ENCODE results near the gene HLA-DPA1.
"Not testable (repeated sequence)": the region's sequence is repeated elsewhere in the genome, so short reads cannot be mapped to it uniquely, and the experiment has no call there.

HLA-DPA1 gene

DNA sequence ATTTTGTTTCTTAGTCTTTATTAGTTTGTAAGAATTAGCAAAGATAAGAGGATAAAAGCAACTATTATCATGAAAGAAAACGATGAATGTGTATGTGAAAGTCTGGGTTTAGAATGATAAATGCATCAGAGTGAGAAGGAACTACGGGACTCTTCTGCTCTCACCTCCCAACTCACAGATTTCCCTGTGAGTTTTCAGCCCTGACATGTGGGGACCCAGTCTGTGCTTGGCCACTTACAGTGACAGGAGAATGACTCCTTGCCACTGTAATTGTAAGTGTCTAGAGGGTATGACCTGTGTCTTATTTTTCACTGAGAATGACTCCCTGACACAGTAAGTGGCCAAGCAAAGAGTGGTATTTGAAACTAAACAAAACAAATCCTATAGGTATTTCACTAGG, 2.5 kb downstream of the HLA-DPA1 start:
- no peak overlapping the region for H3K18ac ChIP-seq (ENCODE audit: low read length)
- H3K27ac ChIP-seq (ENCODE audit: low read depth, low read length): no peak overlapping the region
- no peaks in the 10 kb centered on the region for H3K79me2 ChIP-seq (ENCODE audit: control insufficient read depth, insufficient read depth, low read length)
- DNase-seq: no peak
- H3K4me3 ChIP-seq (ENCODE audit: low read length): no peak overlapping the region
- no peak overlapping the region for H2BK120ac ChIP-seq (ENCODE audit: low read depth, low read length)
- H3K4me1 ChIP-seq (ENCODE audit: control insufficient read depth, low read depth, low read length): no peaks in the 10 kb centered on the region
- H3K4ac ChIP-seq (ENCODE audit: low read depth, low read length): no peak overlapping the region
- no peak overlapping the region for H3K23ac ChIP-seq (ENCODE audit: low read length)
- no peaks in the 10 kb centered on the region for H3K27me3 ChIP-seq (ENCODE audit: insufficient read depth, low read length, poor library complexity)
- H3K36me3 ChIP-seq (ENCODE audit: control insufficient read depth, insufficient read depth, low read length): no peaks in the 10 kb centered on the region
- H3K9ac ChIP-seq (ENCODE audit: low read length): no peak overlapping the region
- H4K5ac ChIP-seq (ENCODE audit: low read length): no peak overlapping the region
- no peak overlapping the region for H2BK15ac ChIP-seq (replicated peaks; ENCODE audit: low read depth)
- H3K79me1 ChIP-seq (ENCODE audit: low read length): no peaks in the 10 kb centered on the region
- H4K8ac ChIP-seq (ENCODE audit: low read depth, low read length): no peak overlapping the region
- H3K4me2 ChIP-seq (ENCODE audit: low read length): no peak overlapping the region
- no CpG with 5 or more reads among the region's 2 CpGs for WGBS (ENCODE audit: extremely low coverage, insufficient coverage, low lambda C conversion rate)
- no peak overlapping the region for H3K56ac ChIP-seq (ENCODE audit: low read length)
- no peak overlapping the region for H2BK5ac ChIP-seq (ENCODE audit: low read length)
- no peak overlapping the region for H2AK5ac ChIP-seq (ENCODE audit: low read length)

DNA sequence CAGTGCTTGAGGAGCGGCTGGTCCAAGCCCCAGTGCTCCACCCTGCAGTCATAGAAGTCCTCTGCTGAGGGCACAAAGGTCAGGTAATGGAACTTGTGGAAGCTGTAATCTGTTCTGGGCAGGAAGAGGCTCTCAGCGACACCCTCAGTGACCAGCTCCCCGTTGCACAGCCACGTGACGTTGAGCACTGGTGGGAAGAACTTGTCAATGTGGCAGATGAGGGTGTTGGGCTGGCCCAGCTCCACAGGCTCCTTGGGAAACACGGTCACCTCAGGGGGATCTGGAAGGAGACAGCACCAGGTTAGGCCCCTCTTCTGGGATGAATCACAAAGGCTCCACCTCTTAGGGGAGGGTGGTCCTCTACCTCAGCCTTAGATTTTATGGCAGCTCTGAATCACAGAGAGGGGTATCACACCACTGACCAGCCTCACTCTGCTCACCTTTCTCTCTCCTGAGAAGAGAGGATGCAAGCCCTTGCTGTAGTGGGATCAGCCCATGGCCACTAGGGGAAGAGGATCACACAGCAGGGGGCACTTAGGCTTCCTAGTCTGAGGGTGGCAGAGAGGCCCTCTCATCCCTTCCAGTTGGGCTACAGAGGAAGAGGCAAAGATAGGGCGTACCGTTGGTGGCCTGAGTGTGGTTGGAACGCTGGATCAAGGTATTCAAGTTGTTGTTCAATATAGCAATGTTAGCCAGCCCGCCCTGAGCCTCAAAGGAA, 4.3 kb downstream of the HLA-DPA1 start:
- H2AK5ac ChIP-seq (ENCODE audit: low read length): no peak overlapping the region
- WGBS (ENCODE audit: extremely low coverage, insufficient coverage, low lambda C conversion rate): no CpG with 5 or more reads among the region's 10 CpGs
- H3K79me2 ChIP-seq (ENCODE audit: control insufficient read depth, insufficient read depth, low read length): no peaks in the 10 kb centered on the region

DNA sequence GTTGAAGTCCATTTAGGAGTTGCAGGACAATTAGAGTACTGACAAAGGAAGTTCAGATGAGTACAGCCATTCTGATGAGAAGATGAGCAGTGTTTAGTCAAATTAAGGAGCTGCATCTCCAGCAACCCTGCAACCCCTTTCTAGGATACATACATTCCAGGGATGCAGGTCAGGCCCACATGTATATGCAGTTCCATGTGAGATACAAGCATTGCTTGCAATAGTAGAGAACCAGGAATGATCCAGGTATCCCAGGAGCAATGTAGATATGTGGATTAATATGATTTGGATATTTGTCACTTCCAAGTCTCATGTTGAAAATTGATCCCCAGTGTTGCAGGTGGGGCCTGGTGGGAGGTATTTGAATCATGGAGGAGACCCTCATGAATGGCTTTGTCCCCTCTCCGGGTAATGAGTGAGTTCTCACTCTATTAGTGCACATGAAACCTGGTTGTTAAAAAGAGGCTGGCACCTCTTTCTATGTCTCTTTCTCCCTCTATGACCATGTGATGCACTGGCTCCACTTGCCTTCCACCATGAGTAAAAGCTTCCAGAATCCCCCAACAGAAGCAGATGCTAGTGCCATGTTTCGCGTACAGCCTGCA, 6.4 kb downstream of the HLA-DPA1 start:
- Histone ChIP-seq H3K9ac (ENCODE audit: low read length) (no peak overlapping the region), H3K56ac (ENCODE audit: low read length) (no peak overlapping the region), H2AK5ac (ENCODE audit: low read length) (no peak overlapping the region), H3K18ac (ENCODE audit: low read length) (no peak overlapping the region), H3K4me1 (ENCODE audit: control insufficient read depth, low read depth, low read length) (no peaks in the 10 kb centered on the region), H3K79me1 (ENCODE audit: low read length) (no peaks in the 10 kb centered on the region), H3K4ac (ENCODE audit: low read depth, low read length) (no peak overlapping the region), H3K79me2 (ENCODE audit: control insufficient read depth, insufficient read depth, low read length) (no peaks in the 10 kb centered on the region), H3K27me3 (ENCODE audit: insufficient read depth, low read length, poor library complexity) (no peaks in the 10 kb centered on the region), H2BK15ac (replicated peaks; ENCODE audit: low read depth) (no peak overlapping the region), H2BK120ac (ENCODE audit: low read depth, low read length) (no peak overlapping the region), H2BK5ac (ENCODE audit: low read length) (no peak overlapping the region), H3K4me2 (ENCODE audit: low read length) (no peak overlapping the region), H3K23ac (ENCODE audit: low read length) (no peak overlapping the region), H4K8ac (ENCODE audit: low read depth, low read length) (no peak overlapping the region), H3K4me3 (ENCODE audit: low read length) (no peak overlapping the region), H3K27ac (ENCODE audit: low read depth, low read length) (no peak overlapping the region), H3K36me3 (ENCODE audit: control insufficient read depth, insufficient read depth, low read length) (no peaks in the 10 kb centered on the region), H4K5ac (ENCODE audit: low read length) (no peak overlapping the region)
- WGBS (ENCODE audit: extremely low coverage, insufficient coverage, low lambda C conversion rate): no CpG with 5 or more reads among the region's 3 CpGs
- DNase-seq: no peak

More for the DNA sequence above, 4.3 kb downstream of the HLA-DPA1 start:
- Histone ChIP-seq H3K36me3 (ENCODE audit: control insufficient read depth, insufficient read depth, low read length) (no peaks in the 10 kb centered on the region), H3K4ac (ENCODE audit: low read depth, low read length) (no peak overlapping the region), H3K27me3 (ENCODE audit: insufficient read depth, low read length, poor library complexity) (no peaks in the 10 kb centered on the region), H3K56ac (ENCODE audit: low read length) (no peak overlapping the region), H3K4me2 (ENCODE audit: low read length) (no peak overlapping the region), H3K23ac (ENCODE audit: low read length) (no peak overlapping the region), H3K9ac (ENCODE audit: low read length) (no peak overlapping the region), H3K4me3 (ENCODE audit: low read length) (no peak overlapping the region), H2BK15ac (replicated peaks; ENCODE audit: low read depth) (no peak overlapping the region), H4K8ac (ENCODE audit: low read depth, low read length) (no peak overlapping the region), H3K4me1 (ENCODE audit: control insufficient read depth, low read depth, low read length) (no peaks in the 10 kb centered on the region), H3K18ac (ENCODE audit: low read length) (no peak overlapping the region), H2BK5ac (ENCODE audit: low read length) (no peak overlapping the region), H3K79me1 (ENCODE audit: low read length) (no peaks in the 10 kb centered on the region), H2BK120ac (ENCODE audit: low read depth, low read length) (no peak overlapping the region), H4K5ac (ENCODE audit: low read length) (no peak overlapping the region), H3K27ac (ENCODE audit: low read depth, low read length) (no peak overlapping the region)
- no peak for DNase-seq

DNA sequence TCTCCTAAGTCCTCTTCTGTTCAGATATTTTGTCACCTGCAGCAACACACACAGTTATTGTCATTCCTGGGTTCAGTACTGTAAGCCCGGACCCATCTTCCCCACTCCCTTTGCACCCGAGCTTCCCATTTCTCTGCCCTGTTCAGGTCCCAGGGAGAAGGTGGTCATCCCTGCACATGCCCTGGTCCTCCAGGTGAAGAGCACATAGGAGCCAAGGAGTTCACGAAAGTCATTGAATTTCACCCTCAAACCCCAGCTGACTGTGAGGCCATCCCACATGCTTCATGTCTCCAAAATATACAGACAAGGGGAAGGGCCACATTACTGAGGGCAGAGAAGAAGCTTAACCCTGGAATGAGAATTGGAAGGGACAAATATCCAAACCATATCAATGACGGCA, 8.1 kb downstream of the HLA-DPA1 start:
- Histone ChIP-seq H3K18ac (ENCODE audit: low read length) (no peak overlapping the region), H3K79me2 (ENCODE audit: control insufficient read depth, insufficient read depth, low read length) (no peaks in the 10 kb centered on the region), H3K79me1 (ENCODE audit: low read length) (no peaks in the 10 kb centered on the region), H4K5ac (ENCODE audit: low read length) (no peak overlapping the region), H2BK5ac (ENCODE audit: low read length) (no peak overlapping the region), H3K56ac (ENCODE audit: low read length) (no peak overlapping the region), H3K4me2 (ENCODE audit: low read length) (no peak overlapping the region), H2AK5ac (ENCODE audit: low read length) (no peak overlapping the region), H3K27me3 (ENCODE audit: insufficient read depth, low read length, poor library complexity) (no peaks in the 10 kb centered on the region), H3K4me1 (ENCODE audit: control insufficient read depth, low read depth, low read length) (no peaks in the 10 kb centered on the region), H3K23ac (ENCODE audit: low read length) (no peak overlapping the region), H3K27ac (ENCODE audit: low read depth, low read length) (no peak overlapping the region), H3K4me3 (ENCODE audit: low read length) (no peak overlapping the region), H3K4ac (ENCODE audit: low read depth, low read length) (no peak overlapping the region), H3K9ac (ENCODE audit: low read length) (no peak overlapping the region), H3K36me3 (ENCODE audit: control insufficient read depth, insufficient read depth, low read length) (no peaks in the 10 kb centered on the region), H4K8ac (ENCODE audit: low read depth, low read length) (no peak overlapping the region), H2BK120ac (ENCODE audit: low read depth, low read length) (no peak overlapping the region), H2BK15ac (replicated peaks; ENCODE audit: low read depth) (no peak overlapping the region)
- DNase-seq: no peak
- WGBS (ENCODE audit: extremely low coverage, insufficient coverage, low lambda C conversion rate): no CpG with 5 or more reads among the region's 4 CpGs

DNA sequence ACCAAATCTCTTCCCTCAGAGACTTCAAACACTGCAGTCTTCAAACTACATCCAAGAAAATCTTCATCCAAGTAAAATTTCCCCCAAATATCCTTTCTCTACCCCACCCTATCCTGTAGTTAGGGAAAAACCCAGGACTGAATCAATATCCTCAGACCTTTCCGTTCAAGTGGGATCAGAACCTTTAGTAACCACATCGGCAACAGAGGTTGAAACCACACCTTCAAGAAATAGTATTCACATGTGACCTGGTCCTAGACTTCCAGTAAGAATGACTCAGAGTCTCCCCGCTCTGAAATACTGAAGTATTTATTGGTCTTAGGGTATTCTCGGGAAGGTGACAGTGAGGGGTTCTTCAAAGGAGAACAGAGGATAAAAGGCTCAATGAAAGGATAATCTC, 8.7 kb downstream of the HLA-DPA1 start:
- Histone ChIP-seq H3K9ac (ENCODE audit: low read length) (no peak overlapping the region), H3K36me3 (ENCODE audit: control insufficient read depth, insufficient read depth, low read length) (no peaks in the 10 kb centered on the region), H3K27ac (ENCODE audit: low read depth, low read length) (no peak overlapping the region), H4K8ac (ENCODE audit: low read depth, low read length) (no peak overlapping the region), H3K79me2 (ENCODE audit: control insufficient read depth, insufficient read depth, low read length) (no peaks in the 10 kb centered on the region), H3K56ac (ENCODE audit: low read length) (no peak overlapping the region), H3K4ac (ENCODE audit: low read depth, low read length) (no peak overlapping the region), H3K4me3 (ENCODE audit: low read length) (no peak overlapping the region), H2AK5ac (ENCODE audit: low read length) (no peak overlapping the region), H3K18ac (ENCODE audit: low read length) (no peak overlapping the region), H2BK5ac (ENCODE audit: low read length) (no peak overlapping the region), H2BK15ac (replicated peaks; ENCODE audit: low read depth) (no peak overlapping the region), H3K4me2 (ENCODE audit: low read length) (no peak overlapping the region), H3K4me1 (ENCODE audit: control insufficient read depth, low read depth, low read length) (no peaks in the 10 kb centered on the region), H4K5ac (ENCODE audit: low read length) (no peak overlapping the region), H3K27me3 (ENCODE audit: insufficient read depth, low read length, poor library complexity) (no peaks in the 10 kb centered on the region), H3K79me1 (ENCODE audit: low read length) (no peaks in the 10 kb centered on the region), H3K23ac (ENCODE audit: low read length) (no peak overlapping the region), H2BK120ac (ENCODE audit: low read depth, low read length) (no peak overlapping the region)
- DNase-seq: no peak
- no CpG with 5 or more reads among the region's 4 CpGs for WGBS (ENCODE audit: extremely low coverage, insufficient coverage, low lambda C conversion rate)

DNA sequence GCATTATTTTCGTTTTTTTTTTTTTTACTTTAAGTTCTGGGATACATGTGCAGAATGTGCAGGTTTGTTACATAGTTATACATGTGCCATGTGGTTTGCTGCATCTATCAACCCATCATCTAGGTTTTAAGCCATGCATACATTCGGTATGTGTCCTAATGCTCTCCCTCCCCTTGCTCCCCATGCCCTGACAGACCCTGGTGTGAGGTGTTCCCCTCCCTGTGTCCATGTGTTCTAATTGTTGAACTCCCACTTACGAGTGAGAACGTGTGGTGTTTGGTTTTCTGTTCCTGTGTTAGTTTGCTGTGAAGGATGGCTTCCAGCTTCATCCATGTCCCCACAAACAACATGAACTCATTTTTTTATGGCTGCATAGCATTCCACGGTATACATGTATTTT, 10.0 kb downstream of the HLA-DPA1 start:
- not testable (repeated sequence) for H3K79me1 ChIP-seq (ENCODE audit: low read length); H3K4me2 ChIP-seq (ENCODE audit: low read length); DNase-seq

More for the DNA sequence above, 10.0 kb downstream of the HLA-DPA1 start:
- H3K4ac ChIP-seq (ENCODE audit: low read depth, low read length); H2BK5ac ChIP-seq (ENCODE audit: low read length); H3K27me3 ChIP-seq (ENCODE audit: insufficient read depth, low read length, poor library complexity); H2AK5ac ChIP-seq (ENCODE audit: low read length); H4K5ac ChIP-seq (ENCODE audit: low read length); H2BK15ac ChIP-seq (replicated peaks; ENCODE audit: low read depth); H2BK120ac ChIP-seq (ENCODE audit: low read depth, low read length); H3K18ac ChIP-seq (ENCODE audit: low read length); H3K56ac ChIP-seq (ENCODE audit: low read length); H3K9ac ChIP-seq (ENCODE audit: low read length); H3K23ac ChIP-seq (ENCODE audit: low read length); H3K27ac ChIP-seq (ENCODE audit: low read depth, low read length); H4K8ac ChIP-seq (ENCODE audit: low read depth, low read length); H3K36me3 ChIP-seq (ENCODE audit: control insufficient read depth, insufficient read depth, low read length); H3K79me2 ChIP-seq (ENCODE audit: control insufficient read depth, insufficient read depth, low read length); H3K4me1 ChIP-seq (ENCODE audit: control insufficient read depth, low read depth, low read length); H3K4me3 ChIP-seq (ENCODE audit: low read length): not testable (repeated sequence)
- WGBS (ENCODE audit: extremely low coverage, insufficient coverage, low lambda C conversion rate): no CpG with 5 or more reads among the region's 5 CpGs
